ENCODE results near the gene OR2A25. TPM values are rescaled to one million over a fixed set of nuclear protein-coding genes. Genes with fewer than 3 reads are reported as not detected.

Gene OR2A25
- total RNA-seq, 1 donor, result not detected

DNA sequence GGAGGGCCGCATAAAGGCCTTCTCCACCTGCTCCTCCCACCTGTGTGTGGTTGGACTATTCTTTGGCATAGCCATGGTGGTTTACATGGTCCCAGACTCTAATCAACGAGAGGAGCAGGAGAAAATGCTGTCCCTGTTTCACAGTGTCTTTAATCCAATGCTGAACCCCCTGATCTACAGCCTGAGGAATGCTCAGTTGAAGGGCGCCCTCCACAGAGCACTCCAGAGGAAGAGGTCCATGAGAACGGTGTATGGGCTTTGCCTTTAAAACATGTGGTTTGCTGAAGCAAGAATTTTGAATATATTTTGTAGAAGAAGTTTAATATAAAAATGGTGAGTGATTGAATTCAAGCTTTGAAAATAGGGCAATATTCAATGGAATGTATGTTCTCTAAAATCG lies 40.7 kb downstream of the OR2A25 start:
- H3K4me3 ChIP-seq (ENCODE audit: insufficient read depth, low read length), result no peak overlapping the region
- no peak overlapping the region for H3K27ac ChIP-seq (ENCODE audit: low read depth, low read length)
- no peak overlapping the region for H2AFZ ChIP-seq (ENCODE audit: low read length)
- H3K4me1 ChIP-seq (ENCODE audit: insufficient read depth, low read length), result no peaks in the 10 kb centered on the region
- H3K9me3 ChIP-seq (ENCODE audit: low read depth, low read length), result no peaks in the 10 kb centered on the region
- no peak for DNase-seq (ENCODE audit: insufficient read length, low spot score, missing footprints)
- H3K79me2 ChIP-seq (ENCODE audit: insufficient read depth, low read length), result no peaks in the 10 kb centered on the region
- TF ChIP-seq, protein P1, sequence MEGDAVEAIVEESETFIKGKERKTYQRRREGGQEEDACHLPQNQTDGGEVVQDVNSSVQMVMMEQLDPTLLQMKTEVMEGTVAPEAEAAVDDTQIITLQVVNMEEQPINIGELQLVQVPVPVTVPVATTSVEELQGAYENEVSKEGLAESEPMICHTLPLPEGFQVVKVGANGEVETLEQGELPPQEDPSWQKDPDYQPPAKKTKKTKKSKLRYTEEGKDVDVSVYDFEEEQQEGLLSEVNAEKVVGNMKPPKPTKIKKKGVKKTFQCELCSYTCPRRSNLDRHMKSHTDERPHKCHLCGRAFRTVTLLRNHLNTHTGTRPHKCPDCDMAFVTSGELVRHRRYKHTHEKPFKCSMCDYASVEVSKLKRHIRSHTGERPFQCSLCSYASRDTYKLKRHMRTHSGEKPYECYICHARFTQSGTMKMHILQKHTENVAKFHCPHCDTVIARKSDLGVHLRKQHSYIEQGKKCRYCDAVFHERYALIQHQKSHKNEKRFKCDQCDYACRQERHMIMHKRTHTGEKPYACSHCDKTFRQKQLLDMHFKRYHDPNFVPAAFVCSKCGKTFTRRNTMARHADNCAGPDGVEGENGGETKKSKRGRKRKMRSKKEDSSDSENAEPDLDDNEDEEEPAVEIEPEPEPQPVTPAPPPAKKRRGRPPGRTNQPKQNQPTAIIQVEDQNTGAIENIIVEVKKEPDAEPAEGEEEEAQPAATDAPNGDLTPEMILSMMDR (IDR thresholded peaks at IDR 0.05; ENCODE audit: extremely low read depth, low read depth, low read length), result no peak
- no peaks in the 10 kb centered on the region for H3K36me3 ChIP-seq (ENCODE audit: insufficient read depth, low read length)
- no peaks in the 10 kb centered on the region for H3K27me3 ChIP-seq (ENCODE audit: insufficient read depth, low read length)
- H3K4me2 ChIP-seq (ENCODE audit: insufficient read depth, low read length), result no peak overlapping the region
- H4K20me1 ChIP-seq (ENCODE audit: insufficient read depth, low read length), result no peaks in the 10 kb centered on the region

DNA sequence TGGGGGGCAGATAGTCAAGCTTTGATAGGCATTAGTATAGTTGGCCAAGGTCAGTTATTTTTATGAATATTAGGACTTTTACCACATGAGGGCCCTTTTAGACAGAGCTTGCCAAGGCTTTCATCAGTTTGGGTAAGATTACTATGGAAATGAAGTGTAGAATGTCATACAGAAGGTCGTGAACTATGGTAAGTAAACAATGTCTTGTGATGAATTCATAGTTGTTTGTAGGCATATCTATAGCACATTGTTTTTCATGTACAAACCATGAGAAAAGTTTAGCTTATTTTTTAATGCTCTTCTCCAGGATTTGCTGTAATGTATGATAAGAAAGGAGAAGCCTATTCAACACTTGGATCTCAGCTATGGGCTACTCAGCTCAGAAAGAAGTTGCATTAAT lies 44.0 kb downstream of the OR2A25 start:
- no peak for DNase-seq (ENCODE audit: insufficient read length, low spot score, missing footprints)
- H4K20me1 ChIP-seq (ENCODE audit: insufficient read depth, low read length), result no peaks in the 10 kb centered on the region
- no peak overlapping the region for H3K4me3 ChIP-seq (ENCODE audit: insufficient read depth, low read length)
- no peak overlapping the region for H3K27ac ChIP-seq (ENCODE audit: low read depth, low read length)
- H3K9me3 ChIP-seq (ENCODE audit: low read depth, low read length), result no peaks in the 10 kb centered on the region
- no peaks in the 10 kb centered on the region for H3K27me3 ChIP-seq (ENCODE audit: insufficient read depth, low read length)
- TF ChIP-seq, protein P1 (IDR thresholded peaks at IDR 0.05; ENCODE audit: extremely low read depth, low read depth, low read length), result no peak
- no peak overlapping the region for H3K4me2 ChIP-seq (ENCODE audit: insufficient read depth, low read length)
- no peaks in the 10 kb centered on the region for H3K36me3 ChIP-seq (ENCODE audit: insufficient read depth, low read length)
- no peaks in the 10 kb centered on the region for H3K4me1 ChIP-seq (ENCODE audit: insufficient read depth, low read length)
- no peaks in the 10 kb centered on the region for H3K79me2 ChIP-seq (ENCODE audit: insufficient read depth, low read length)
- H2AFZ ChIP-seq (ENCODE audit: low read length), result no peak overlapping the region

DNA sequence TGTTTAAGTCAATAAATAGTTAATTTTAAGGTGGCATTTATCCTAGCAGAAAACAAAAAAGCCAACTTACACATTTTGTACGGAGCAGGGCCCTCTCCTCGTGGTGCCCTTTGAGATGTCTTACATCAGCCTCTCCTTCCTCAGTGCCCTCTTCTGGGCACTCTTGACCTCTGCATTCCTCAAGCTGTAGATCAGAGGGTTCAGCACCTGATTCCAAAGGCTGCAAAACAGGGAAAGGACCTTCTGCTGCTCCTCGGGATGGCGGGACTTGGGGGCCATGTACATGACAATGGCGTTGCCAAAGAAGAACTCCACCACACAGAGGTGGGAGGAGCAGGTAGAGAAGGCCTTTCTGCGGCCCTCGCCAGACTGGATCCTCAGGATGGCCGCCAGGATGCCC lies 48.7 kb downstream of the OR2A25 start:
- Histone ChIP-seq H3K4me2 (ENCODE audit: insufficient read depth, low read length) (no peak overlapping the region), H3K27me3 (ENCODE audit: insufficient read depth, low read length) (no peaks in the 10 kb centered on the region), H3K9me3 (ENCODE audit: low read depth, low read length) (no peaks in the 10 kb centered on the region), H3K4me3 (ENCODE audit: insufficient read depth, low read length) (no peak overlapping the region), H3K79me2 (ENCODE audit: insufficient read depth, low read length) (no peaks in the 10 kb centered on the region), H3K27ac (ENCODE audit: low read depth, low read length) (no peak overlapping the region), H3K36me3 (ENCODE audit: insufficient read depth, low read length) (no peaks in the 10 kb centered on the region), H2AFZ (ENCODE audit: low read length) (no peak overlapping the region), H4K20me1 (ENCODE audit: insufficient read depth, low read length) (no peaks in the 10 kb centered on the region), H3K4me1 (ENCODE audit: insufficient read depth, low read length) (no peaks in the 10 kb centered on the region)
- no peak for DNase-seq (ENCODE audit: insufficient read length, low spot score, missing footprints)
- TF ChIP-seq, protein P1 (IDR thresholded peaks at IDR 0.05; ENCODE audit: extremely low read depth, low read depth, low read length), result no peak

DNA sequence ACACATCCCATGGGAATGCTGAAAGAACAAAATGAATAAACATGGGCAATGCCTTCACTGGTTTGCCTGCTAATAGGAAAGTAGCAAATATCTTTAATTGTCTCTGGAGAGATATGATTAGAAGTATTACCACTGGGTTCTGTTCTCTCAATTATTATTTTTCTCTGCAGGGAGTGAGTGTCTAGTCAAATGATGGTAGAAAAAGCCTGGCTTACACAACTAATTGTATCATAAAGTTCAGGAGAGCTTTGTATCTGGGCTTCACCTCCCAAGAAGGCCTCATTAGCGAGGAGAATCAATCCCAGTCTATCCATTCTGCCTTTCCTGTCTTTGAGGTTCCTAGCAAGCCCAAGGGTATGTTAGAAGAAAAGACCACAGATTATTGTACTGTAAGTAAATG lies 53.3 kb downstream of the OR2A25 start, which contains the start of gene OR2A14:
Gene OR2A14, plus strand, starts transcription at position 301 of the 400 bp plus-strand sequence. CDS start 5,937 bp downstream, outside the sequence.
- H3K27ac ChIP-seq (ENCODE audit: low read depth, low read length), result no peak within 1 kb of the TSS
- no peak within 1 kb of the TSS for H3K4me2 ChIP-seq (ENCODE audit: insufficient read depth, low read length)
- no peaks in the 10 kb centered on the region for H3K9me3 ChIP-seq (ENCODE audit: low read depth, low read length)
- no peak within 1 kb of the TSS for H3K4me3 ChIP-seq (ENCODE audit: insufficient read depth, low read length)
- H2AFZ ChIP-seq (ENCODE audit: low read length), result no peak within 1 kb of the TSS
- no peaks in the 10 kb centered on the region for H3K4me1 ChIP-seq (ENCODE audit: insufficient read depth, low read length)
- no peaks in the 10 kb centered on the region for H3K27me3 ChIP-seq (ENCODE audit: insufficient read depth, low read length)
- H3K79me2 ChIP-seq (ENCODE audit: insufficient read depth, low read length), result no peaks in the 10 kb centered on the region
- no peak for DNase-seq (ENCODE audit: insufficient read length, low spot score, missing footprints)
- H3K36me3 ChIP-seq (ENCODE audit: insufficient read depth, low read length), result no peaks in the 10 kb centered on the region
- TF ChIP-seq, protein P1 (IDR thresholded peaks at IDR 0.05; ENCODE audit: extremely low read depth, low read depth, low read length), result no peak
- no peaks in the 10 kb centered on the region for H4K20me1 ChIP-seq (ENCODE audit: insufficient read depth, low read length)

Small RNA genes lying within 50 kb of the gene (small RNA-seq; reads per million reads assigned to genes)
- gene OR2A41P, result not detected

Other genes with a start within 250 kb of the OR2A25 start
- 57.2 and 77.1 TPM in 2 replicates for gene TCAF1, start 167.6 kb upstream of the OR2A25 start, total RNA-seq
- not detected in 2 replicates for gene OR2F2, start 134.6 kb upstream of the OR2A25 start, total RNA-seq
- gene OR2F1, start 115.0 kb upstream of the OR2A25 start, total RNA-seq, result 0.72 TPM in 1 of 2 replicates, not detected in the other
- gene OR6B1, start 69.5 kb upstream of the OR2A25 start, total RNA-seq, result not detected in 2 replicates
- gene OR2A5, start 20.9 kb upstream of the OR2A25 start, total RNA-seq, result not detected in 2 replicates
- gene OR2A12, start 16.5 kb downstream of the OR2A25 start, total RNA-seq, result not detected in 2 replicates
- not detected in 2 replicates for gene OR2A2, start 39.8 kb downstream of the OR2A25 start, total RNA-seq
- gene OR2A14, start 53.4 kb downstream of the OR2A25 start, total RNA-seq, result not detected in 2 replicates
- gene CTAGE4, start 113.7 kb downstream of the OR2A25 start, total RNA-seq, result 0.36 and 2.4 TPM in 2 replicates
- 2.4 and 3.6 TPM in 2 replicates for gene ARHGEF35, start 126.0 kb downstream of the OR2A25 start, total RNA-seq
- gene OR2A42, start 169.8 kb downstream of the OR2A25 start, total RNA-seq, result under 0.01 TPM in 1 of 2 replicates, not detected in the other
- 1.1 and 2.7 TPM in 2 replicates for gene OR2A7, start 195.0 kb downstream of the OR2A25 start, total RNA-seq
- 1.4 and 2.4 TPM in 2 replicates for gene CTAGE8, start 199.5 kb downstream of the OR2A25 start, total RNA-seq
- 0.29 and 0.36 TPM in 2 replicates for gene OR2A1, start 242.6 kb downstream of the OR2A25 start, total RNA-seq

Data from osteoblast (primary cell).